Right atrium auricular region (tissue), 2 donors: ENCODE results near the gene LYPLA2. TPM values are rescaled to one million over a fixed set of nuclear protein-coding genes. Genes with fewer than 3 reads are reported as not detected.
A peak's percentile ranks its signal among the peaks of the same experiment; 100 is the strongest.

Source experiments
- DNase-seq: peaks from one replicate; pipeline ENCODE4 v3.0.0-alpha.2; 2019; ENCODE audit warnings: low spot score
- H3K27ac ChIP-seq, 2 donors: fragments of 200-600 bp; sonication (generic); 1 replicate in 1 of 2; 2 replicates in 1 of 2; pipeline ENCODE4 v1.5.1; 2016 to 2019
- H3K27me3 ChIP-seq, 2 donors: fragments of 200-600 bp; sonication (generic); one replicate each; pipeline versions ENCODE4 v1.5.1 to v1.6.0; 2017 to 2019
- H3K36me3 ChIP-seq: fragments of 200-600 bp; sonication (generic); one replicate; pipeline ENCODE4 v1.5.1; 2016
- H3K4me1 ChIP-seq, 2 donors: fragments of 200-600 bp; sonication (generic); one replicate each; pipeline versions ENCODE4 v1.5.1 to v1.6.0; 2017 to 2019
- H3K4me3 ChIP-seq, 2 donors: fragments of 200-600 bp; sonication (generic); 1 replicate in 1 of 2; 2 replicates in 1 of 2; pipeline ENCODE4 v1.5.1; 2017 to 2019; ENCODE audit warnings: mild to moderate bottlenecking in 1 of 2, moderate library complexity in 1 of 2
- H3K9me3 ChIP-seq, 2 donors: fragments of 200-600 bp; sonication (generic); one replicate each; pipeline ENCODE4 v1.5.1; 2019
- CTCF ChIP-seq, 2 donors: fragments of 200-600 bp; sonication (generic); IDR thresholded peaks; one replicate each; pipeline ENCODE4 v1.5.1; 2019; ENCODE audit warnings: antibody characterized with exemption in 2 of 2
- total RNA-seq, 2 donors: library from RNA; depleted of rRNA; stranded (reverse); fragments of >200 nt; gene quantifications; one replicate each; pipeline ENCODE4 v1.1.0, GENCODE V29; 2016

The LYPLA2 gene
- 10 to 100 TPM; 29.7 to 54.3 TPM for total RNA-seq

GRCh38 chr1:23790696-23791515 lies at the start of gene LYPLA2:
TSS of gene LYPLA2 (plus strand) at chr1:23791145. CDS start at chr1:23792683, 1,538 bp downstream.
- peaks cover 51% of the 10 kb centered on the region for H3K36me3 ChIP-seq
- TF ChIP-seq CTCF (IDR thresholded peaks at IDR 0.05), result no peak

GRCh38 chr1:23741609-23742008 lies 49.3 kb upstream of the LYPLA2 start:
- no peak for DNase-seq
- no peak for TF ChIP-seq CTCF (IDR thresholded peaks at IDR 0.05)

More at GRCh38 chr1:23790696-23791515, at the start of gene LYPLA2:
- no peaks in the 10 kb centered on the region for H3K27me3 ChIP-seq
- peak within 1 kb of the TSS; percentile 77 to 83 for H3K4me3 ChIP-seq
- peak; percentile 93 for DNase-seq
- no peaks in the 10 kb centered on the region for H3K9me3 ChIP-seq
- peaks cover 4 to 38% of the 10 kb centered on the region in 2 donors for H3K4me1 ChIP-seq
- H3K27ac ChIP-seq, result peak within 1 kb of the TSS; percentile 82 to 84

DNA sequence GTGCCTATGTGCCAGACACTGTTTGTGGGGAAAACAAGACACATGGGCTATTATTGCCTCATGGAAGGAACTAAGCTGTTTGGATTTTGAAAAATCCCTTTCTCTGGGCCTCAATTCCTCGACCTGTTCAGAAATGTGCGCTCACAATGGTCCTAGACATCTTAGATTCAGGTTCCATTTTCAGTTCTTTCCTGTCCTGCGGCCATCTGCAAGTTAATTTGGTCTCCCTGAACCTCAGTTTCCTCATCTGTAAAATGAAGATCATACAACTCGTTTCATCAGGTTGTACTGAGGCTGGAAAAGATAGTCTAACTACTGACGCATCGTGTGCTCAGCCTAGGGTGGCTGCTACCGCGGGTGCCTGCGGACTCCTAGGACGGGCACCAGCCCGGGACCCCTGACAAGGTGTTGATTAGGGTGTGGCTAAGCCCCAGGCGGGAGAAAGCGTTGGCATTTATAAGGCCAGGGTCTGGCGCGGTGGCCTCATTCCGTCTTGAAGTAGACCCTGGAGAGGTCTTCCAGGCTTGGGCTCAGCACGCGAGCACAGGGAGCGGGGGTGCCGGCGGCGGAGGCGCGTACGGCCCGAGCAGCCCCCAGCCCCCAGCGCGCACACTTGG lies 48.2 kb upstream of the LYPLA2 start:
- Histone ChIP-seq H3K27ac (peak overlapping the region; percentile 92), H3K27me3 (no peaks in the 10 kb centered on the region), H3K36me3 (no peaks in the 10 kb centered on the region), H3K4me1 (peaks cover 0 to 36% of the 10 kb centered on the region in 2 donors), H3K9me3 (no peaks in the 10 kb centered on the region), H3K4me3 (peak overlapping the region; percentile 92 to 98)
- no peak for TF ChIP-seq CTCF (IDR thresholded peaks at IDR 0.05)
- DNase-seq, result no peak

More at GRCh38 chr1:23741609-23742008, 49.3 kb upstream of the LYPLA2 start:
- peaks cover 0 to 31% of the 10 kb centered on the region in 2 donors for H3K4me1 ChIP-seq
- H3K27me3 ChIP-seq, result no peaks in the 10 kb centered on the region
- H3K4me3 ChIP-seq, result no peak overlapping the region
- no peak overlapping the region for H3K27ac ChIP-seq
- H3K9me3 ChIP-seq, result no peaks in the 10 kb centered on the region
- H3K36me3 ChIP-seq, result no peaks in the 10 kb centered on the region

GRCh38 chr1:23743287-23744152 lies 47.4 kb upstream of the LYPLA2 start, which contains the start of gene ELOA:
TSS of gene ELOA (plus strand) at chr1:23743471. CDS start at chr1:23743504, 33 bp downstream.
- Histone ChIP-seq H3K4me1 (peaks cover 0 to 43% of the 10 kb centered on the region in 2 donors), H3K9me3 (no peaks in the 10 kb centered on the region), H3K27ac (peak within 1 kb of the TSS; percentile 92), H3K4me3 (peak within 1 kb of the TSS; percentile 92 to 98), H3K27me3 (no peaks in the 10 kb centered on the region), H3K36me3 (no peaks in the 10 kb centered on the region)
- no peak for TF ChIP-seq CTCF (IDR thresholded peaks at IDR 0.05)
- peak; percentile 63 for DNase-seq

- TF ChIP-seq CTCF (IDR thresholded peaks at IDR 0.05), result no peak
- H3K9me3 ChIP-seq, result no peaks in the 10 kb centered on the region
- no peak for DNase-seq
- H3K4me1 ChIP-seq, result peaks cover 0 to 44% of the 10 kb centered on the region in 2 donors
- H3K36me3 ChIP-seq, result peaks cover under 1% of the 10 kb centered on the region
- no peaks in the 10 kb centered on the region for H3K27me3 ChIP-seq
- H3K4me3 ChIP-seq, result no peak overlapping the region
- H3K27ac ChIP-seq, result no peak overlapping the region
These were observed 45.4 kb upstream of the LYPLA2 start for GRCh38 chr1:23745515-23745914.
